WTC11 (cell line): ENCODE results near the gene EIF4ENIF1.

Source experiments
- SMAD3 ChIP-seq: sonication (generic); formaldehyde crosslinking; IDR thresholded peaks from 2 replicates; pipeline ENCODE4 v1.8.0; 2022; ENCODE audit warnings: missing genetic modification reagents, mild to moderate bottlenecking, borderline replicate concordance
- SOX15 ChIP-seq: fragments of 250-450 bp; sonication (Bioruptor Pico); IDR thresholded peaks from 2 replicates; pipeline ENCODE4 v1.9.0; 2021; ENCODE audit warnings: mild to moderate bottlenecking
- TF ChIP-seq, protein P1 (sequence below): fragments of 200-600 bp; IDR thresholded peaks from 2 replicates; pipeline ENCODE4 v1.8.0; 2022; ENCODE audit warnings: antibody characterized with exemption

DNA sequence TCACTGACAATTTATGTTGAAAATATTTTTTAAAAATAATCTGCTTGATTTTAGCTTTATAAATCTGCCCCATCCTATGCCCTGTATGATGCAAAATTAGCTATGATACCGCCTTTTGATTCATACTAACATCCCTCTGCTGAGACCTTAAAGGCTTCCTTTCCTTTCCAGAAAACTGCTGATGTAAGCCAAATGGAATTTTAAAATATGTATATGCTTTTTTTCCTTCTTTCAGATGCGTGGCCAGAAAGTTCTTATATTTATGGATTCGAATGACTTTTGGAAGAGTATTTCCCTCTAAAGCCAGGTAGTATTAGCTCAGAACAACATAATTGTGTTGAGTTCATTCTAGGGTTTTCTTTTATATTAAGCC, 41.2 kb upstream of the EIF4ENIF1 start:
- TF ChIP-seq SOX15 (CRISPR knock-in tag) (no peak), SMAD3 (CRISPR knock-in tag) (no peak)
- TF ChIP-seq, protein P1, sequence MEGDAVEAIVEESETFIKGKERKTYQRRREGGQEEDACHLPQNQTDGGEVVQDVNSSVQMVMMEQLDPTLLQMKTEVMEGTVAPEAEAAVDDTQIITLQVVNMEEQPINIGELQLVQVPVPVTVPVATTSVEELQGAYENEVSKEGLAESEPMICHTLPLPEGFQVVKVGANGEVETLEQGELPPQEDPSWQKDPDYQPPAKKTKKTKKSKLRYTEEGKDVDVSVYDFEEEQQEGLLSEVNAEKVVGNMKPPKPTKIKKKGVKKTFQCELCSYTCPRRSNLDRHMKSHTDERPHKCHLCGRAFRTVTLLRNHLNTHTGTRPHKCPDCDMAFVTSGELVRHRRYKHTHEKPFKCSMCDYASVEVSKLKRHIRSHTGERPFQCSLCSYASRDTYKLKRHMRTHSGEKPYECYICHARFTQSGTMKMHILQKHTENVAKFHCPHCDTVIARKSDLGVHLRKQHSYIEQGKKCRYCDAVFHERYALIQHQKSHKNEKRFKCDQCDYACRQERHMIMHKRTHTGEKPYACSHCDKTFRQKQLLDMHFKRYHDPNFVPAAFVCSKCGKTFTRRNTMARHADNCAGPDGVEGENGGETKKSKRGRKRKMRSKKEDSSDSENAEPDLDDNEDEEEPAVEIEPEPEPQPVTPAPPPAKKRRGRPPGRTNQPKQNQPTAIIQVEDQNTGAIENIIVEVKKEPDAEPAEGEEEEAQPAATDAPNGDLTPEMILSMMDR: no peak
